Measurements from ENCODE around the gene ARHGDIG.

DNA sequence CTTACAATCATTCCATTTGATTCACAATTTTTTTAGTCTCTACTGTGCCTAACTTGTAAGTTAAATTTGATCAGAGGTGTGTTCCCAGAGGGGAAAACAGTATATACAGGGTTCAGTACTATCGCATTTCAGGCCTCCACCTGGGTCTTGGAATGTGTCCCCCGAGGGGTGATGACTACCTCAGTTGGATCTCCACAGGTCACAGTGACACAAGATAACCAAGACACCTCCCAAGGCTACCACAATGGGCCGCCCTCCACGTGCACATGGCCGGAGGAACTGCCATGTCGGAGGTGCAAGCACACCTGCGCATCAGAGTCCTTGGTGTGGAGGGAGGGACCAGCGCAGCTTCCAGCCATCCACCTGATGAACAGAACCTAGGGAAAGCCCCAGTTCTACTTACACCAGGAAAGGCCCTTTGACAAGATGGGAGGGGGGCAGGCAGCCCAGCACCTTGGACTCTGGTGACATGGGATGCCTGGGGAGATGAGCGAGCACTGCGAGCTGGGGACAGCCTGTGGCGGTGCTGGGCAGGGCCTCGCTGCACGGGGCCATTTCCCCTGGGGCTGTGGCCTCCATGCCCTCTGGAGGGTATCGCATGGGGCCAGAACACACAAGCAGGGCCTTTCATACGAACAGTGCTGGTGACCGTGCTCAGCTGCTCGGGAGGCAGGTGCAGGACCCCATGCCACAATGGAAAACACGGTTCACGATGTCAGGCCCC lies 36.5 kb downstream of the ARHGDIG start:
- TF ChIP-seq, protein P1, sequence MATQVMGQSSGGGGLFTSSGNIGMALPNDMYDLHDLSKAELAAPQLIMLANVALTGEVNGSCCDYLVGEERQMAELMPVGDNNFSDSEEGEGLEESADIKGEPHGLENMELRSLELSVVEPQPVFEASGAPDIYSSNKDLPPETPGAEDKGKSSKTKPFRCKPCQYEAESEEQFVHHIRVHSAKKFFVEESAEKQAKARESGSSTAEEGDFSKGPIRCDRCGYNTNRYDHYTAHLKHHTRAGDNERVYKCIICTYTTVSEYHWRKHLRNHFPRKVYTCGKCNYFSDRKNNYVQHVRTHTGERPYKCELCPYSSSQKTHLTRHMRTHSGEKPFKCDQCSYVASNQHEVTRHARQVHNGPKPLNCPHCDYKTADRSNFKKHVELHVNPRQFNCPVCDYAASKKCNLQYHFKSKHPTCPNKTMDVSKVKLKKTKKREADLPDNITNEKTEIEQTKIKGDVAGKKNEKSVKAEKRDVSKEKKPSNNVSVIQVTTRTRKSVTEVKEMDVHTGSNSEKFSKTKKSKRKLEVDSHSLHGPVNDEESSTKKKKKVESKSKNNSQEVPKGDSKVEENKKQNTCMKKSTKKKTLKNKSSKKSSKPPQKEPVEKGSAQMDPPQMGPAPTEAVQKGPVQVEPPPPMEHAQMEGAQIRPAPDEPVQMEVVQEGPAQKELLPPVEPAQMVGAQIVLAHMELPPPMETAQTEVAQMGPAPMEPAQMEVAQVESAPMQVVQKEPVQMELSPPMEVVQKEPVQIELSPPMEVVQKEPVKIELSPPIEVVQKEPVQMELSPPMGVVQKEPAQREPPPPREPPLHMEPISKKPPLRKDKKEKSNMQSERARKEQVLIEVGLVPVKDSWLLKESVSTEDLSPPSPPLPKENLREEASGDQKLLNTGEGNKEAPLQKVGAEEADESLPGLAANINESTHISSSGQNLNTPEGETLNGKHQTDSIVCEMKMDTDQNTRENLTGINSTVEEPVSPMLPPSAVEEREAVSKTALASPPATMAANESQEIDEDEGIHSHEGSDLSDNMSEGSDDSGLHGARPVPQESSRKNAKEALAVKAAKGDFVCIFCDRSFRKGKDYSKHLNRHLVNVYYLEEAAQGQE (IDR thresholded peaks at IDR 0.05), result no peak
- TF ChIP-seq, protein P2, sequence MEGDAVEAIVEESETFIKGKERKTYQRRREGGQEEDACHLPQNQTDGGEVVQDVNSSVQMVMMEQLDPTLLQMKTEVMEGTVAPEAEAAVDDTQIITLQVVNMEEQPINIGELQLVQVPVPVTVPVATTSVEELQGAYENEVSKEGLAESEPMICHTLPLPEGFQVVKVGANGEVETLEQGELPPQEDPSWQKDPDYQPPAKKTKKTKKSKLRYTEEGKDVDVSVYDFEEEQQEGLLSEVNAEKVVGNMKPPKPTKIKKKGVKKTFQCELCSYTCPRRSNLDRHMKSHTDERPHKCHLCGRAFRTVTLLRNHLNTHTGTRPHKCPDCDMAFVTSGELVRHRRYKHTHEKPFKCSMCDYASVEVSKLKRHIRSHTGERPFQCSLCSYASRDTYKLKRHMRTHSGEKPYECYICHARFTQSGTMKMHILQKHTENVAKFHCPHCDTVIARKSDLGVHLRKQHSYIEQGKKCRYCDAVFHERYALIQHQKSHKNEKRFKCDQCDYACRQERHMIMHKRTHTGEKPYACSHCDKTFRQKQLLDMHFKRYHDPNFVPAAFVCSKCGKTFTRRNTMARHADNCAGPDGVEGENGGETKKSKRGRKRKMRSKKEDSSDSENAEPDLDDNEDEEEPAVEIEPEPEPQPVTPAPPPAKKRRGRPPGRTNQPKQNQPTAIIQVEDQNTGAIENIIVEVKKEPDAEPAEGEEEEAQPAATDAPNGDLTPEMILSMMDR (IDR thresholded peaks at IDR 0.05; ENCODE audit: low read depth, low read length, missing input control), result no peak
- TF ChIP-seq RXRA (IDR thresholded peaks at IDR 0.05), result no peak
- no peak for TF ChIP-seq RAD21 (IDR thresholded peaks at IDR 0.05)
- no peak for TF ChIP-seq TAF1 (conservative IDR thresholded peaks at IDR 0.05)
- TF ChIP-seq JUND (IDR thresholded peaks at IDR 0.05), result no peak
- TF ChIP-seq GABPA (IDR thresholded peaks at IDR 0.05 in 1 of 2, conservative IDR thresholded peaks at IDR 0.05 in 1 of 2), result no peak
- no peak for TF ChIP-seq EGR1 (IDR thresholded peaks at IDR 0.05; ENCODE audit: low read depth in 2 of 2)
- TF ChIP-seq, protein P3, sequence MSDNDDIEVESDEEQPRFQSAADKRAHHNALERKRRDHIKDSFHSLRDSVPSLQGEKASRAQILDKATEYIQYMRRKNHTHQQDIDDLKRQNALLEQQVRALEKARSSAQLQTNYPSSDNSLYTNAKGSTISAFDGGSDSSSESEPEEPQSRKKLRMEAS (IDR thresholded peaks at IDR 0.05), result no peak
- no peak for TF ChIP-seq YY1 (IDR thresholded peaks at IDR 0.05)
- TF ChIP-seq HNF4G (IDR thresholded peaks at IDR 0.05), result no peak

Data from liver (tissue), 3 donors.